Activated naive CD8-positive, alpha-beta T cell treated with anti-CD3 and anti-CD28 coated beads, Interleukin-2, amount 50 U/mL, for 16 hours (primary cell): Measurements from ENCODE around the gene GPAM.
"Not testable (repeated sequence)": the region's sequence is repeated elsewhere in the genome, so short reads cannot be mapped to it uniquely, and the experiment has no call there.

Experiments used
- DNase-seq: peaks from one replicate; pipeline ENCODE4 v3.0.0-alpha.2; 2020; ENCODE audit warnings: low read depth, low spot score

GPAM gene

DNA sequence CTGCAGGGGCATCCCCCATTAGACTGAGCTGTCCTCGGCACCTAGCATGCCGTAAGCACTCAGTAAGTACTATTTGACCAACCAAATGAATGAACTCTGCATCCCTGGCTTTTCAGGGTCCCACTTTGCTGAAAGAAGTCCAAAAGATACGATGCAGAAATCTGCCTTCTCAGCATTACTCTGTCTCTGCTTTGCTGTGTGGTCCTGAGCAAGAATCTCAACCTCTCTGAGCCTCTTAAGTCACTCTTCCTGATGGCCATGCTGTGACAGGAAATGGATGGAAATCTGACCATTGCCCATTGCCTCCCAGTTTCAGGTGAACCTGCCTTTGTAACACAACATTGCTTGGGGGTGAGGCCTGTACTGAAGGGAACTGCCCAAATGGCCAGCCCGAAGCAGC, 48.0 kb downstream of the GPAM start:
- no peak for DNase-seq

DNA sequence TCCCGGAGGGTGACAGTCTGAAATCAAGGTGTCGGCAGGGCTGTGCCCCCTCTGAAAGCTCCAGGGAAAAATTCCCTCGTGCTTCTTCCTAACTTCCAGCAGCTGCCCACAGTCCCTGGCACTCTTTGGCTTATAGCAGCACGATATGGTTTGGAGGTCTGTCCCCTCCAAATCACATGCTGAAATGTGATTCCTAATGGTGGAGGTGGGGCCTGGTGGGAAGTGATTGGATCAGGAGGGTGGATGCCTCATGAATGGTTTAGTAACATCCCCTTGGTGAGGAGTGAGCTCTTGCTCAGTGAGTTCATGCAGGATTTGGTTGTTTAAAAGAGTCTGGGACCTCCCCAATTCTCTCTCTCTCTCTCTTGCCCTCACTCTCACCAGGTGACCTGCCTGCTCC, 51.1 kb downstream of the GPAM start:
- no peak for DNase-seq

DNA sequence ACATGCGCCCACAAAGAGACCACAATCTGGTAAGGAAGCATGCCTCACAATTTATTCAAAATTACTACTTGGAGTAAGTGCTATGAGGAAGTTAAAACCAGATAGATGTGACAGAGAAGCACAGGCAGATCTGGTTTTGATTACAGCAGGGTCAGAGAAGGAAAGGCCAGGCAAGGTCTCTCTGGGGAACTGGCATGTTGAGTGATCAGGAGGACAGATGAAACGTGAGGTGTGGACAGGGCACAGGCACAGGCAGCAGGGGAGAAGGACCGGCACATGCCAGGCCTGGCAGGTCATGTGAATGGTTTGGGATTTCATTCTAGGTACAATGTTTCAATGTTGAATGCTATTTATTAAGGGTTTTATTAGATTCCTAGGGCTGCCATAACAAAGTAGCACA, 51.6 kb downstream of the GPAM start:
- no peak for DNase-seq

DNA sequence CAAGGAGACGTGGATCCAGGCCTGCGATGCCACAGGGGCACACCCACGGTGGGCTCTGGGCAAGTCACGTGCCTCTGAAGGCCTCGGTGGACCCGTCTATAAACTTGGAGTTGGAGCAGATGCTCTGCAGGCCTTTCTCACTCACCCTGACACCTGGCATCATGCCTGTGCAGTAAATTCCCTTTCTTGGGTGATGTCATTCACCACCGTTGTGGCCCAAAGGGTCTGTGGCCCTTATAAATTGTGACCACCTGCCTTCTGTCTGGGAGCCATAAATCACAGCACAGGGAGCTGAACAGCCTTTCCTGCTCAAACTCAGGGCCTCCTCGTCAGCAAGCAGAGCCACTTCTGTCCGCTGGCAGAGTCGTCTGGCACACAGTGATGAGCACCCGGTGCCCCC, 52.2 kb downstream of the GPAM start:
- DNase-seq = no peak

DNA sequence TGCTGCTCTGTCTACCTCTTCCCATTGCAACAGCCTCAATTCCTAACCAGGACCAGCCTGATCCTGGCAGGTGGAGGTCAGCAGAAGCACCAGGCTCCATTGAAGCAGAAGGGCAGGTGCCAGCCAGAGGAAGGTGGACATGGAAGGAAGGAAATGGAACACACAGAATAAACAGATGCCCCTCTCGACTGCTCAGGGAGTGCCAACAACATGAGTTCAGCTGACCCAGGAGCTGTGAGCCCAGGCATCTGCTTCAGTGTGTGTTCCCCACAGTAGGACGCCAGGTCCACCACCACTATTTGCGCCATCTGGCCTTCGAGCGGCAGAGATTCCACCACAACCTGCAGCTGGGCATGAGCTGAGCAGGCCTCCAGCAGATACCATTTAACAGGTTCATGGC, 56.7 kb downstream of the GPAM start:
- DNase-seq = no peak

DNA sequence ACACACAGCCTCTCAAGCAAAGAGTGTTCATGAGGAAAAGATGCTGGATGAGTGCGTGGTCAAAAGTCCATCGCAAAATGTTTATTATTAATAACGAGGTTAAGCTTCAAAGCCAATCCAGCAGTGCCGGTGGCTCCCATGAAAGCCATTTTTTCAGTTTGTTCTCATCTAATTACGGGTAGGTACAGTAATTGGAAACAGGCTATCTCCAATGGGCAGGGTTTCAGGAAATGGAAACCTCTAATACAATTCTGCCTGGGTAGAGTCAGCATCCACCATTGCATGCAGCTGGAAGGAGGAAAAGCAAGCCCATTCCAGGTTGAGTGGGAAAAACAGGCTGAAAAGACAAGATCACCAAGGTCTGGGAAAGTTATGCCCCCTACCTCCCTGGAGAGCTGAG, 57.4 kb downstream of the GPAM start:
- DNase-seq = no peak

DNA sequence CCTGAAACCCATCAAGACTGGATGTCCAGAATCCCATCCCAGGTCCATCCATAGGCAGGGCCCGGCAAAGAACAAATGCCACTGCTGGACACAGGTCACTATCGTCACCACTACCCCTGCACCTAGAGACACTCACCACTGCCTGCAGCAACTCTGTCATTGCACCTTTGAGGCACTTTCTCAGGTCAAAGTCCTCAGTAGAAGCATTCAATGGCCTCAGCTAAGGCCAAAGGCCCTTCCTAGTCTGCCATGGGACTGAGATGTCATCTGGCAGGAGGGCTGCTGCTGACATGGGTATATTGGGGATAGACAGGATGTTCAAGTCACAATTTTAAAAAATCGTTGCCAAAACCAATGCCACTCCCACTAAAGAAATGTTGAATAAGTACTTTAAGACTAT, 58.7 kb downstream of the GPAM start:
- no peak for DNase-seq

DNA sequence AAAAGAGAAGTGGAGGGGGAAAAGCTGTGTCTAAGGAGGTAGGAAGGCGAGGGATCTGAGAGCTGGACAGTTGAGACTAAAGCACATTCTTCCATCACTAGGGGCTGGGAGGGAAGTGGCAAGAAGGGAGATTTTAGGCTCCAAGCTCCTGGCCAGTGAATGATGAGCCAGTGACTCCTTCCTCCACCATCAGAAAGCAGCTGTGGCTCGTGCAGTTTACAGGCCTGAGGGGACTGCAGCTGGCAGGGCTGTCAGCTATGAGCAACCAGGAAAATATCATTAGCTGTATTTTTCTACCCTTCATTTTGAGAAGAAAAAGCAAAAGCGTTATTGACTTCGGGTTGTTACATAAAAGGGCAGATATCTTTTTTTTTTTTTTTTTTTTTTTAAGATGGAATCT, 60.7 kb downstream of the GPAM start:
- DNase-seq = no peak

DNA sequence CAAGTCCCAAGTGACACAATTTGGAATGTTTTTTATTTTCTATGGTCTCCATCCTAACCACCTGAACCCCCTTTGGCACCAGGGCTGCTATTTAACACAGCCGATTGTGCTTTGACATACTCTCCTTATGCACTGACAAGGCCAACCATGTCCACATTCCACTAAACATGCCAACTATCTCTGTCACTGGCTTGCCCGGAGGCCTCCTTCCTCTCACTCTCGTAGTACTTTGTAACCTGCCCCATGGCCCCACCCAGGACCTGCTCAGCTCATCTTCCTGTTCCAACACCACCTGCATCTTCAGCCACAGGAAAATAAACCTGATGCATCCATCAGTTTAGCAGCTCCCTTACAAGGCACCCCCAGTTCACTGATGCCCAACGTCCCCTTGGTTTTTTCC, 63.1 kb downstream of the GPAM start:
- DNase-seq = no peak

DNA sequence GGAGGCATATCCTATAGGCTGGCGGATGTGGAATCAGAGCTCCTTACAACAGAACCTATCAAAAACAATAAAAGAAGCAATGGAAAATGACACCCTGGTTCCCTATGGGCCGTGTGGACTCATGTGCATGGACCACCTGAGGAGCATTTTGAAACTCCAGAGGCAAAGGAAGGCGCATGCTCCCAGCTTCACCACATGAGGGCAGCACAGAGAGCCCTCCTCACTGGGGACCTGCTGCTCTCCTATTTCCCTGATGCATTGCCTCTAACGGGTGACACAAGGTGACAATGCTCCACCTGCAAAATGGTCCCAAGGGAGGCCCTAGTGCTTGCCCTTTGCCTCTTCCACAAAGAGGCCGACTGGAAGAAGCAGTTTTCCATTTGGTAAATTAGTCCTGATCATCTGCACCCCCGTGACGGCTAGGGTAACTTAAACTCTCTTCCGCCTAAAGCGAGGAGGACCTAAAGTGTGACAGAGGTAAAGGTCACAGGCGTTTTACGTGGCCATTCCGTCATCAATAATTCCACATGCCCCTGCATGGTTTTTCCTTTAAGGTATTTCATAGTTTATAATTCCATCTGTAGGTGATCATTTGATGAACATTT, 67.7 kb downstream of the GPAM start:
- DNase-seq = no peak

DNA sequence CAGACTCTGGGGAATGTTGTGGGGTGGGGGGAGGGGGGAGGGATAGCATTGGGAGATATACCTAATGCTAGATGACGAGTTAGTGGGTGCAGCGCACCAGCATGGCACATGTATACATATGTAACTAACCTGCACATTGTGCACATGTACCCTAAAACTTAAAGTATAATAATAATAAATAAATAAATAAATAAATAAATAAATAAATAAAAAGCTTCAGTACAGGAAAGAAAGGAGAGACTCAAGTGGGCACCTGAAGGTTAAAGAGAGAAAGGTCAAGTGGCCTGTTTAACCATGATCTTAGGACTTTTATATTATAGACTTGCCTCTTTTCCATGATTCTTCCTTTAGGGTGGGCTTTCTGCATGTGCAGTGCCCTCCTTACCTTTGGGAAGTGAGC, 73.8 kb downstream of the GPAM start:
- not testable (repeated sequence) for DNase-seq
